ENCODE results near the gene SAG.

The SAG gene

GRCh38 chr2:233317196-233317943, 9.8 kb downstream of the SAG start:
- no peaks in the 10 kb centered on the region for H3K9me3 ChIP-seq (ENCODE audit: control insufficient read depth, low read depth, low read length)
- H3K27me3 ChIP-seq (ENCODE audit: control insufficient read depth, insufficient read depth, low read length), result no peaks in the 10 kb centered on the region
- H3K36me3 ChIP-seq (ENCODE audit: control insufficient read depth, low read depth, low read length), result no peaks in the 10 kb centered on the region
- no peak overlapping the region for H3K27ac ChIP-seq (ENCODE audit: low read length)
- no peak overlapping the region for H3K4me3 ChIP-seq (ENCODE audit: low read length)
- no peak overlapping the region for H3K9ac ChIP-seq (ENCODE audit: low read length)
- no peaks in the 10 kb centered on the region for H3K4me1 ChIP-seq (ENCODE audit: control insufficient read depth, low read depth, low read length)

- Histone ChIP-seq H3K9me3 (ENCODE audit: control insufficient read depth, low read depth, low read length) (no peaks in the 10 kb centered on the region), H3K4me1 (ENCODE audit: control insufficient read depth, low read depth, low read length) (no peaks in the 10 kb centered on the region), H3K27ac (ENCODE audit: low read length) (no peak overlapping the region), H3K4me3 (ENCODE audit: low read length) (no peak overlapping the region), H3K9ac (ENCODE audit: low read length) (no peak overlapping the region), H3K36me3 (ENCODE audit: control insufficient read depth, low read depth, low read length) (no peaks in the 10 kb centered on the region), H3K27me3 (ENCODE audit: control insufficient read depth, insufficient read depth, low read length) (no peaks in the 10 kb centered on the region)
Measured at GRCh38 chr2:233319256-233319655, 11.6 kb downstream of the SAG start.

- Histone ChIP-seq H3K4me3 (ENCODE audit: low read length) (no peak overlapping the region), H3K9me3 (ENCODE audit: control insufficient read depth, low read depth, low read length) (no peaks in the 10 kb centered on the region), H3K36me3 (ENCODE audit: control insufficient read depth, low read depth, low read length) (no peaks in the 10 kb centered on the region), H3K27me3 (ENCODE audit: control insufficient read depth, insufficient read depth, low read length) (no peaks in the 10 kb centered on the region), H3K9ac (ENCODE audit: low read length) (no peak overlapping the region), H3K4me1 (ENCODE audit: control insufficient read depth, low read depth, low read length) (no peaks in the 10 kb centered on the region), H3K27ac (ENCODE audit: low read length) (no peak overlapping the region)
Measured at GRCh38 chr2:233320470-233320869, 12.9 kb downstream of the SAG start.

- no peaks in the 10 kb centered on the region for H3K36me3 ChIP-seq (ENCODE audit: control insufficient read depth, low read depth, low read length)
- no peak overlapping the region for H3K9ac ChIP-seq (ENCODE audit: low read length)
- H3K27ac ChIP-seq (ENCODE audit: low read length), result no peak overlapping the region
- H3K4me1 ChIP-seq (ENCODE audit: control insufficient read depth, low read depth, low read length), result no peaks in the 10 kb centered on the region
- H3K9me3 ChIP-seq (ENCODE audit: control insufficient read depth, low read depth, low read length), result no peaks in the 10 kb centered on the region
- no peak overlapping the region for H3K4me3 ChIP-seq (ENCODE audit: low read length)
- no peaks in the 10 kb centered on the region for H3K27me3 ChIP-seq (ENCODE audit: control insufficient read depth, insufficient read depth, low read length)
Measured at GRCh38 chr2:233321166-233321565, 13.6 kb downstream of the SAG start.

- Histone ChIP-seq H3K9me3 (ENCODE audit: control insufficient read depth, low read depth, low read length) (no peaks in the 10 kb centered on the region), H3K36me3 (ENCODE audit: control insufficient read depth, low read depth, low read length) (no peaks in the 10 kb centered on the region), H3K9ac (ENCODE audit: low read length) (no peak overlapping the region), H3K4me3 (ENCODE audit: low read length) (no peak overlapping the region), H3K27me3 (ENCODE audit: control insufficient read depth, insufficient read depth, low read length) (peaks cover 22% of the 10 kb centered on the region), H3K4me1 (ENCODE audit: control insufficient read depth, low read depth, low read length) (peaks cover 3% of the 10 kb centered on the region), H3K27ac (ENCODE audit: low read length) (no peak overlapping the region)
Measured at GRCh38 chr2:233323851-233324250, 16.2 kb downstream of the SAG start.

GRCh38 chr2:233325256-233325655, 17.6 kb downstream of the SAG start:
- no peaks in the 10 kb centered on the region for H3K9me3 ChIP-seq (ENCODE audit: control insufficient read depth, low read depth, low read length)
- H3K27me3 ChIP-seq (ENCODE audit: control insufficient read depth, insufficient read depth, low read length), result peaks cover 36% of the 10 kb centered on the region
- H3K27ac ChIP-seq (ENCODE audit: low read length), result no peak overlapping the region
- H3K4me1 ChIP-seq (ENCODE audit: control insufficient read depth, low read depth, low read length), result peaks cover 16% of the 10 kb centered on the region
- no peak overlapping the region for H3K4me3 ChIP-seq (ENCODE audit: low read length)
- no peak overlapping the region for H3K9ac ChIP-seq (ENCODE audit: low read length)
- H3K36me3 ChIP-seq (ENCODE audit: control insufficient read depth, low read depth, low read length), result no peaks in the 10 kb centered on the region

- H3K36me3 ChIP-seq (ENCODE audit: control insufficient read depth, low read depth, low read length), result no peaks in the 10 kb centered on the region
- no peaks in the 10 kb centered on the region for H3K9me3 ChIP-seq (ENCODE audit: control insufficient read depth, low read depth, low read length)
- H3K4me3 ChIP-seq (ENCODE audit: low read length), result no peak overlapping the region
- H3K4me1 ChIP-seq (ENCODE audit: control insufficient read depth, low read depth, low read length), result peaks cover 16% of the 10 kb centered on the region
- peaks cover 42% of the 10 kb centered on the region for H3K27me3 ChIP-seq (ENCODE audit: control insufficient read depth, insufficient read depth, low read length)
- H3K27ac ChIP-seq (ENCODE audit: low read length), result no peak overlapping the region
- no peak overlapping the region for H3K9ac ChIP-seq (ENCODE audit: low read length)
Measured at GRCh38 chr2:233325814-233326213, 18.2 kb downstream of the SAG start.

GRCh38 chr2:233326500-233326899, 18.9 kb downstream of the SAG start:
- no peak overlapping the region for H3K9ac ChIP-seq (ENCODE audit: low read length)
- H3K27me3 ChIP-seq (ENCODE audit: control insufficient read depth, insufficient read depth, low read length), result peaks cover 49% of the 10 kb centered on the region
- H3K9me3 ChIP-seq (ENCODE audit: control insufficient read depth, low read depth, low read length), result no peaks in the 10 kb centered on the region
- H3K36me3 ChIP-seq (ENCODE audit: control insufficient read depth, low read depth, low read length), result no peaks in the 10 kb centered on the region
- H3K4me3 ChIP-seq (ENCODE audit: low read length), result no peak overlapping the region
- H3K4me1 ChIP-seq (ENCODE audit: control insufficient read depth, low read depth, low read length), result peaks cover 16% of the 10 kb centered on the region
- no peak overlapping the region for H3K27ac ChIP-seq (ENCODE audit: low read length)

- Histone ChIP-seq H3K27me3 (ENCODE audit: control insufficient read depth, insufficient read depth, low read length) (peaks cover 73% of the 10 kb centered on the region), H3K9ac (ENCODE audit: low read length) (no peak overlapping the region), H3K27ac (ENCODE audit: low read length) (no peak overlapping the region), H3K9me3 (ENCODE audit: control insufficient read depth, low read depth, low read length) (no peaks in the 10 kb centered on the region), H3K36me3 (ENCODE audit: control insufficient read depth, low read depth, low read length) (no peaks in the 10 kb centered on the region), H3K4me3 (ENCODE audit: low read length) (no peak overlapping the region), H3K4me1 (ENCODE audit: control insufficient read depth, low read depth, low read length) (peaks cover 16% of the 10 kb centered on the region)
Measured at GRCh38 chr2:233328922-233329321, 21.3 kb downstream of the SAG start.

- Histone ChIP-seq H3K27ac (ENCODE audit: low read length) (no peak overlapping the region), H3K9ac (ENCODE audit: low read length) (no peak overlapping the region), H3K36me3 (ENCODE audit: control insufficient read depth, low read depth, low read length) (no peaks in the 10 kb centered on the region), H3K4me3 (ENCODE audit: low read length) (no peak overlapping the region), H3K27me3 (ENCODE audit: control insufficient read depth, insufficient read depth, low read length) (peaks cover 79% of the 10 kb centered on the region), H3K9me3 (ENCODE audit: control insufficient read depth, low read depth, low read length) (no peaks in the 10 kb centered on the region), H3K4me1 (ENCODE audit: control insufficient read depth, low read depth, low read length) (peaks cover 16% of the 10 kb centered on the region)
Measured at GRCh38 chr2:233329489-233330135, 22.0 kb downstream of the SAG start.

- H3K27me3 ChIP-seq (ENCODE audit: control insufficient read depth, insufficient read depth, low read length), result peaks cover 83% of the 10 kb centered on the region
- H3K9ac ChIP-seq (ENCODE audit: low read length), result no peak overlapping the region
- peaks cover 16% of the 10 kb centered on the region for H3K4me1 ChIP-seq (ENCODE audit: control insufficient read depth, low read depth, low read length)
- no peaks in the 10 kb centered on the region for H3K9me3 ChIP-seq (ENCODE audit: control insufficient read depth, low read depth, low read length)
- no peaks in the 10 kb centered on the region for H3K36me3 ChIP-seq (ENCODE audit: control insufficient read depth, low read depth, low read length)
- H3K4me3 ChIP-seq (ENCODE audit: low read length), result no peak overlapping the region
- H3K27ac ChIP-seq (ENCODE audit: low read length), result no peak overlapping the region
Measured at GRCh38 chr2:233331536-233331935, 23.9 kb downstream of the SAG start.

GRCh38 chr2:233332125-233332524, 24.5 kb downstream of the SAG start:
- Histone ChIP-seq H3K27ac (ENCODE audit: low read length) (no peak overlapping the region), H3K9me3 (ENCODE audit: control insufficient read depth, low read depth, low read length) (no peaks in the 10 kb centered on the region), H3K9ac (ENCODE audit: low read length) (no peak overlapping the region), H3K4me3 (ENCODE audit: low read length) (no peak overlapping the region), H3K36me3 (ENCODE audit: control insufficient read depth, low read depth, low read length) (no peaks in the 10 kb centered on the region), H3K27me3 (ENCODE audit: control insufficient read depth, insufficient read depth, low read length) (peaks cover 77% of the 10 kb centered on the region), H3K4me1 (ENCODE audit: control insufficient read depth, low read depth, low read length) (peaks cover 16% of the 10 kb centered on the region)
